Activated CD8-positive, alpha-beta T cell treated with anti-CD3 and anti-CD28 coated beads for 36 hours (primary cell): Measurements from ENCODE around the gene ADAMTS2. TPM values are rescaled to one million over a fixed set of nuclear protein-coding genes. Genes with fewer than 3 reads are reported as not detected.

Experiments used
- ATAC-seq: fragments of 200-7000 bp; cut with Tn5 transposase; one replicate; pipeline ENCODE4 v1.10.0; 2021; ENCODE audit warnings: mild to moderate bottlenecking, moderate library complexity
- CTCF ChIA-PET: fragments of 350-600 bp; sonication (Branson Sonifier 250); formaldehyde crosslinking; loops from one replicate; lab custom pipeline; 2021; ENCODE audit warnings: antibody characterized with exemption; lab: Charles Lee
- POLR2A ChIA-PET: fragments of 350-600 bp; sonication (Branson Sonifier 250); formaldehyde crosslinking; loops from one replicate; lab custom pipeline; 2021; ENCODE audit warnings: antibody characterized with exemption; lab: Charles Lee
- DNase-seq: peaks from one replicate; pipeline ENCODE4 v3.0.0-alpha.2; 2020
- H3K27ac Mint-ChIP-seq: one replicate; pipeline ENCODE4 v1.8.0; 2021; ENCODE audit warnings: mild to moderate bottlenecking, mixed read lengths
- H3K27me3 Mint-ChIP-seq: one replicate; pipeline ENCODE4 v1.8.0; 2021; ENCODE audit warnings: mixed read lengths
- H3K36me3 Mint-ChIP-seq: one replicate; pipeline ENCODE4 v1.8.0; 2021; ENCODE audit warnings: low read depth, mixed read lengths
- H3K4me1 Mint-ChIP-seq: one replicate; pipeline ENCODE4 v1.8.0; 2021; ENCODE audit warnings: low read depth, mixed read lengths
- H3K4me3 Mint-ChIP-seq: one replicate; pipeline ENCODE4 v1.8.0; 2021; ENCODE audit warnings: mild to moderate bottlenecking, moderate library complexity, mixed read lengths
- H3K9me3 Mint-ChIP-seq: one replicate; pipeline ENCODE4 v1.8.0; 2021; ENCODE audit warnings: mixed read lengths
- CTCF ChIP-seq: fragments of 200-600 bp; IDR thresholded peaks from one replicate; pipeline ENCODE4 v1.8.0; 2022; ENCODE audit warnings: antibody characterized with exemption, mild to moderate bottlenecking
- intact Hi-C: fragments of 100-400 bp; cut with micrococcal nuclease; formaldehyde crosslinking; loops from one replicate; pipeline ENCODE4 v1.10.0; 2022
- total RNA-seq, 2 experiments: library from RNA; stranded (reverse); gene quantifications; one replicate each; pipeline ENCODE4 v1.2.3, GENCODE V29; 2021

The ADAMTS2 gene
- total RNA-seq, 2 experiments from 2014 or later = not detected

DNA sequence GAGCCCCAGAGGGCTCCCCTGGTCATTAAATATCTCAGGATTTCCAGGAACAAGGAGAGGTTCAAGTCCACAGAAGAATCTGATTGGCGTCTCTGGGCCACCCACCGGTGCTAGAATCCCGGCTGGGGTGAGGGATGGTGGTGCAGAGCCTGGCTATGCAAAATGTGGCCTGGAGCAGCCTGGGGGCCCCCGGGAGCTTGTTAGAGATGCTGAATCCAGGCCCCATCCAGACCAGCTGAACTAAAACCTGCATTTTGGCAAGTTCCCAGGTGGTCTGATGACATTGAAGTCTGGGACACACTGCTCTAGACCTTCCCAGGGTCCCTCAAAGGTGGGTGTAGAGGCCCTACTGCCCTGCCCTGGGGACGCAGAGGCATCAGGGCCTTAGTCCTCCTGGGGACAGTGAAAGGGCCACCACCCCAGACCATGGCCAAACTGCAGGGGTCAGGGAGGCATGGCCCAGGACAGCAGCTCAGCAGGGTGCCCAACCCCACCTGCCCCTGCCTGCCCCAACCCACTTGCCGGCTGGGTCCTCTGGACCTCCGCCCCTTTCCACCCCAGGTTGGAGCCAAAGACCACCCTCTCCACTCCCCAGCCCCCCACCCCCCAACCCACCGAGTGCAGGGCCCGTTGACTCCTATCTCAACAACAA, 34.7 kb downstream of the ADAMTS2 start:
- ChIA-PET CTCF (no interaction called here), POLR2A (no interaction called here)
- Mint-ChIP-seq H3K4me3 (no peak overlapping the region), H3K27ac (no peak overlapping the region), H3K4me1 (no peaks in the 10 kb centered on the region), H3K36me3 (no peaks in the 10 kb centered on the region), H3K27me3 (no peaks in the 10 kb centered on the region), H3K9me3 (peaks cover 3% of the 10 kb centered on the region)
- intact Hi-C loops = no loop called here
- DNase-seq (no peak), ATAC-seq (no peak)
- TF ChIP-seq CTCF = no peak

GRCh38 chr5:179309751-179310320, 35.4 kb downstream of the ADAMTS2 start:
- ATAC-seq (no peak), DNase-seq (no peak)
- ChIA-PET POLR2A (no interaction called here), CTCF (no interaction called here)
- Mint-ChIP-seq H3K27ac (no peak overlapping the region), H3K27me3 (no peaks in the 10 kb centered on the region), H3K36me3 (no peaks in the 10 kb centered on the region), H3K4me3 (no peak overlapping the region), H3K9me3 (peaks cover 8% of the 10 kb centered on the region), H3K4me1 (no peaks in the 10 kb centered on the region)
- no peak for TF ChIP-seq CTCF
- intact Hi-C loops = no loop called here

DNA sequence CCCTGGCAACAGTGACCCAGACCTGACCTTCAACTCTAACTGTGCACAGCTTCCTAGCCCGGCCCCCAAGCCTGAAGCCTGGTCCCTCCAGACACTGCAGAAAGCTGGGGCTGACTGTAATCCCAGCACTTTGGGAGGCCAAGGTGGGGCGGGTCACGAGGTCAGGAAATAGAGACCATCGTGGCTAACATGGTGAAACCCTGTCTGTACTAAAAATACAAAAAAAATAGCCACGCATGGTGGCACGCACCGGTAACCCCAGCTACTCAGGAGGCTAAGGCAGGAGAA, 35.9 kb downstream of the ADAMTS2 start:
- Mint-ChIP-seq H3K9me3 (peaks cover 11% of the 10 kb centered on the region), H3K36me3 (no peaks in the 10 kb centered on the region), H3K4me1 (no peaks in the 10 kb centered on the region), H3K4me3 (no peak overlapping the region), H3K27ac (no peak overlapping the region), H3K27me3 (no peaks in the 10 kb centered on the region)
- ATAC-seq (no peak), DNase-seq (no peak)
- TF ChIP-seq CTCF = no peak
- intact Hi-C loops = no loop called here
- CTCF ChIA-PET = no interaction called here
- POLR2A ChIA-PET = no interaction called here

DNA sequence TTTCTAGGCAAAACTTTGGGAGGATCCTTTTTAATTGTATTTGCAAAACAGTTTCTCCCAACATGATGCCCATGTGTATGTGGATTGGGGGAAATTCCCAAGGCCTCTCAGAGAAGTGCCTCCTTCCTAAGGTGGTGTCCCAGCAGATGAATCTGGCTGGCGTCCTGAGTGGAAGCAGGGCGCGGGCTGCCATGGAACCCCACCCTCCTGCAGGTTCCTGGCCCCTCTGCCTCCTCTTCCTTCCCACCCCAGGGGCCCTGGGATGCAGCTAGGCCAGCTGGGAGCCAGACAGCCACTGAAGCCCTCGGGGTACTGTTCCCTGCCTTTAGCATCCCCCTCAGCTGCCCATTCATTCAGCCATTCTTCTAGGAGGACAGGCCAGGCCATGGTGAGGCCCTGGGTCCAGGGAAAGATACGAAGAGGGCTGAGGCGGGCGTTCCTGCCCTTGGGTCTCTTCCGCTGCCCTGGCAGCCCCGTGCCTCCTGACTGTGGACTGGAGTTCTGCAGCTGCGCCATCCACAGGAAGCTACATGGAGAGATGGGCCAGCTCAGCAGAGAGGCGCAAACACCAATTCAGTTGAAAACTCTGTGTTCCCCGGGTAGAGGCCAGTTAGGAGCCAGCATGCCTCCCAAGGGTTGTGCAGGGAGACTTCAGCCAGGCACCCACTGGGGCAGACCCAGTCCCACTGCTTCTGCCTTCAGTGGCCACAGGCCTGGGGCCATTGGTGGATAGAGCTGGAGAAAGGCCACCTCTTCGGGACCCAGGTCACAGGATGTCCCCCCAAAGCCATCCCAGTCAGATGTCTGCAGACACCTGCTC, 36.5 kb downstream of the ADAMTS2 start:
- Mint-ChIP-seq H3K27ac (no peak overlapping the region), H3K9me3 (peaks cover 14% of the 10 kb centered on the region), H3K36me3 (no peaks in the 10 kb centered on the region), H3K4me3 (no peak overlapping the region), H3K4me1 (no peaks in the 10 kb centered on the region), H3K27me3 (no peaks in the 10 kb centered on the region)
- DNase-seq (no peak), ATAC-seq (no peak)
- TF ChIP-seq CTCF = no peak
- CTCF ChIA-PET = no interaction called here
- POLR2A ChIA-PET = no interaction called here
- intact Hi-C loops = no loop called here

DNA sequence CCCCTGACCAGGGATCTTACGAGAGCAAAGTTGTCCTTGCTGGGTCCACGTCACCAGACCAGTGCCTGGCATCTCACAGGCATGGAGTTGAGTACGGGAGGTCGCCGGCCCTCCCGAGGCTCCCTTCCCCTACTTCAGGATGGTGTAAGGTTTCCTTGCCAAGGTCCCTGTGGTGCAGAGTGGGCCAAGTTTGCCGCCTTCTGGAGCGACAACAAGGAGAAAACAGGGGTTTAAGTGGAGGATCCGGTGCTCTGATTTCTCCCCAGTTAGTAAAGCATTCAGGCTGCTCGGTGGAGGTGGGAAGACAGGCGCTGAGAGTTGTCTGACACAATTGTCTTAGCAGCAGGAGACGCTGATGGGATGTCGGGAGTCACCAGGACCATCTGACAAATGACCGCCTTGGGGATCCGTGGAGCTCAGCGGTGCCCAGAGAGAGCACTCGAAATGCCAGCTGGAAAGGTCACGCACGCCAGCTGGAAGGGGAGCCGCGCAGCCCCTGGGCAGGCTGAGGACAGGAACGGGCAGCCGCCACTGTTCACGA, 37.3 kb downstream of the ADAMTS2 start:
- no peak overlapping the region for H3K4me3 Mint-ChIP-seq
- peaks cover 16% of the 10 kb centered on the region for H3K9me3 Mint-ChIP-seq
- CTCF ChIA-PET = no interaction called here
- H3K27me3 Mint-ChIP-seq = no peaks in the 10 kb centered on the region
- intact Hi-C loops = no loop called here
- no peaks in the 10 kb centered on the region for H3K4me1 Mint-ChIP-seq
- H3K27ac Mint-ChIP-seq = no peak overlapping the region
- DNase-seq (no peak), ATAC-seq (no peak)
- POLR2A ChIA-PET = no interaction called here
- no peaks in the 10 kb centered on the region for H3K36me3 Mint-ChIP-seq
- TF ChIP-seq CTCF = no peak
